Measurements from ENCODE around the gene APBA3. TPM values are rescaled to one million over a fixed set of nuclear protein-coding genes. Genes with fewer than 3 reads are reported as not detected.
A peak's percentile ranks its signal among the peaks of the same experiment; 100 is the strongest.

APBA3 gene
- total and polyA plus RNA-seq, 9 of the 15 experiments (the other 6 are each of a cell fraction or from before 2014, with no cell fraction given): 0.10 to 29.5 (median 11.5) TPM

- peak; percentile 69 for TF ChIP-seq BHLHE40 (IDR thresholded peaks at IDR 0.05; ENCODE audit: low read length)
- TF ChIP-seq E2F4 (CRISPR knock-in tag; IDR thresholded peaks at IDR 0.05; ENCODE audit: low read depth): no peak
- peak; percentile 73 for TF ChIP-seq ZBTB40 (IDR thresholded peaks at IDR 0.05)
- no peak for TF ChIP-seq ZBTB40 (CRISPR knock-in tag; IDR thresholded peaks at IDR 0.05)
- peak; percentile 79; the same call in 1 of the 2 replicates for TF ChIP-seq MTA1 (IDR thresholded peaks at IDR 0.05; ENCODE audit: borderline replicate concordance)
- peak; percentile 84; the same call in 1 of the 2 replicates for TF ChIP-seq ARID3A (IDR thresholded peaks at IDR 0.05; ENCODE audit: borderline replicate concordance, low read depth, low read length)
- TF ChIP-seq HCFC1 (IDR thresholded peaks at IDR 0.05; ENCODE audit: low read depth, low read length): peak; percentile 70
- TF ChIP-seq HMGN3 (IDR thresholded peaks at IDR 0.05; ENCODE audit: borderline replicate concordance, extremely low read depth, insufficient read length, low read depth, low read length): peak; percentile 99
- TF ChIP-seq NRF1 (conservative IDR thresholded peaks at IDR 0.05 in 1 of 2, IDR thresholded peaks at IDR 0.05 in 1 of 2): peak; percentile 39 to 44; a peak in 2 of 4 replicates
Measured at GRCh38 chr19:3721131-3721886, 40.2 kb downstream of the APBA3 start (continued).
